Prostate gland (tissue), 2 donors: Measurements from ENCODE around the gene DLG2. TPM values are rescaled to one million over a fixed set of nuclear protein-coding genes. Genes with fewer than 3 reads are reported as not detected.

Experiments used
- DNase-seq: peaks from one replicate; pipeline ENCODE4 v3.0.0-alpha.2; 2019; ENCODE audit warnings: low spot score
- H3K27ac ChIP-seq, 2 donors: fragments of 200-600 bp; sonication (generic); 2 replicates each; pipeline ENCODE4 v1.5.1; 2017 to 2019
- H3K27me3 ChIP-seq: fragments of 200-600 bp; sonication (generic); replicated peaks from 2 replicates; pipeline ENCODE4 v1.5.1; 2019; ENCODE audit not compliant: insufficient read depth
- H3K36me3 ChIP-seq, 2 donors: fragments of 200-600 bp; sonication (generic); 1 replicate in 1 of 2; 2 replicates in 1 of 2; pipeline versions ENCODE4 v1.5.1 to v1.8.1; 2017 to 2019
- H3K4me1 ChIP-seq: fragments of 200-600 bp; sonication (generic); replicated peaks from 2 replicates; pipeline ENCODE4 v1.5.1; 2019
- H3K4me3 ChIP-seq, 2 donors: fragments of 200-600 bp; sonication (generic); 2 replicates each; pipeline ENCODE4 v1.5.1; 2017 to 2019
- H3K9me3 ChIP-seq: fragments of 200-600 bp; sonication (generic); 2 replicates; pipeline ENCODE4 v1.5.1; 2017
- POLR2A ChIP-seq: fragments of 450-650 bp; IDR thresholded peaks from one replicate; pipeline ENCODE4 v1.6.1; 2016; ENCODE audit warnings: antibody characterized with exemption, mild to moderate bottlenecking
- POLR2AphosphoS5 ChIP-seq: sonication (generic); formaldehyde crosslinking; IDR thresholded peaks from one replicate; pipeline ENCODE4 v1.6.1; 2017; ENCODE audit warnings: antibody characterized with exemption
- WGBS: methylation state at CpG from one replicate; pipeline ENCODE4 v1.1.5; 2018; 5-methylcytosine and 5-hydroxymethylcytosine counted together
- intact Hi-C: fragments of 100-400 bp; cut with DNase I; formaldehyde crosslinking; loops from one replicate; pipeline ENCODE4 v1.14.2; 2022
- total RNA-seq, 2 donors: library from RNA; depleted of rRNA; stranded (reverse); fragments of >200 nt; gene quantifications; one replicate each; pipeline ENCODE4 v1.1.0, GENCODE V29; 2016
- TF ChIP-seq, protein P1 (sequence below), 4 experiments: fragments of 200-600 bp in 2 of 4; fragments of 450-650 bp in 2 of 4; sonication (generic) in 2 of 4; IDR thresholded peaks; 1 replicate in 3 of 4; 2 replicates in 1 of 4; pipeline ENCODE4 v1.5.1; 2016 to 2019; ENCODE audit warnings: antibody characterized with exemption in 4 of 4, mild to moderate bottlenecking in 2 of 4, moderate library complexity in 2 of 4

DLG2 gene
- total RNA-seq, 2 donors from 2014 or later = 9.8 to 16.2 TPM

DNA sequence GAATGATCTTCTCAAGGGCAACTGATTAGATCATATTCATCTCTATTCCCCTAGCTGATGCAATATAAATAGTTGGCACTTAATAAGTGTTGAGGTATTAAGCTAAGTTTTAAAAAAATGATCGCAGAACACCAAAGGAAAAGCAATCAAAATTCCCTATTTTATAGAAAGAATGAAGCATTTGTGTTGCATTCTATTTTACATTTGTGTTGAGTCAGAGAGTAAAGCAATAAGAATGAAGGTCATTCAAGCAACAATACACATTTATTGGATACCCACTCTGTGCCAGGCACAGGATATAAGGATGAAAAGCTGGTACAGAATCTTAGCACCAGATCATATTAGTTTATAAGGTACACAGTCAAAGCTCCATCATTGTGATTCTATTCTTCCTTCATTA is 1654.6 kb downstream of the DLG2 start:
- DNase-seq = no peak
- Histone ChIP-seq H3K4me1 (no peaks in the 10 kb centered on the region), H3K27me3 (no peaks in the 10 kb centered on the region), H3K4me3 (no peak overlapping the region), H3K9me3 (no peaks in the 10 kb centered on the region), H3K36me3 (no peaks in the 10 kb centered on the region), H3K27ac (no peak overlapping the region)
- no peak for TF ChIP-seq POLR2AphosphoS5
- TF ChIP-seq POLR2A = no peak
- TF ChIP-seq, protein P1, sequence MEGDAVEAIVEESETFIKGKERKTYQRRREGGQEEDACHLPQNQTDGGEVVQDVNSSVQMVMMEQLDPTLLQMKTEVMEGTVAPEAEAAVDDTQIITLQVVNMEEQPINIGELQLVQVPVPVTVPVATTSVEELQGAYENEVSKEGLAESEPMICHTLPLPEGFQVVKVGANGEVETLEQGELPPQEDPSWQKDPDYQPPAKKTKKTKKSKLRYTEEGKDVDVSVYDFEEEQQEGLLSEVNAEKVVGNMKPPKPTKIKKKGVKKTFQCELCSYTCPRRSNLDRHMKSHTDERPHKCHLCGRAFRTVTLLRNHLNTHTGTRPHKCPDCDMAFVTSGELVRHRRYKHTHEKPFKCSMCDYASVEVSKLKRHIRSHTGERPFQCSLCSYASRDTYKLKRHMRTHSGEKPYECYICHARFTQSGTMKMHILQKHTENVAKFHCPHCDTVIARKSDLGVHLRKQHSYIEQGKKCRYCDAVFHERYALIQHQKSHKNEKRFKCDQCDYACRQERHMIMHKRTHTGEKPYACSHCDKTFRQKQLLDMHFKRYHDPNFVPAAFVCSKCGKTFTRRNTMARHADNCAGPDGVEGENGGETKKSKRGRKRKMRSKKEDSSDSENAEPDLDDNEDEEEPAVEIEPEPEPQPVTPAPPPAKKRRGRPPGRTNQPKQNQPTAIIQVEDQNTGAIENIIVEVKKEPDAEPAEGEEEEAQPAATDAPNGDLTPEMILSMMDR (IDR thresholded peaks at IDR 0.05) = no peak
- intact Hi-C loops = no loop called here
- 91% methylated on average over 1 of the region's 1 CpG for WGBS

DNA sequence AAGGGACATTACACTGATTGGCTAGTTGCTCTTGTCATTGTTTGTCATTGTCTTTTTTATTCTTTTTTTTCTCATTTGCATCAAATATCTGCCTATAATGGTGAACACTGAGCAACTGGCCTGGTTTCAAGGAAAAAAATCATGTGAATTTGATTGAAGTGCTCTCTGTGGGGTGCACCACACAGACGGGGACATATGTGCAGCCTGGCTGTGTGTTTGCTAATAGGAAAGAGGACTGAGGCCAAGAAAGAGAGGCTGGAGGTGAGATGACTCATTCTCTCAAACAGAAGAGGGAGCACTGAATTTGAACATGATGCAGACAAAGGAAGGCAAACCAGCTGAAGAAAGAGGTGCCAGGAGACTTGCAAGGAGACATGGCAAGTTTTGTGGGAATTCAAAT is 1656.1 kb downstream of the DLG2 start:
- Histone ChIP-seq H3K36me3 (no peaks in the 10 kb centered on the region), H3K9me3 (no peaks in the 10 kb centered on the region), H3K27me3 (no peaks in the 10 kb centered on the region), H3K27ac (no peak overlapping the region), H3K4me1 (no peaks in the 10 kb centered on the region), H3K4me3 (no peak overlapping the region)
- no peak for DNase-seq
- TF ChIP-seq POLR2A (no peak), POLR2AphosphoS5 (no peak)
- TF ChIP-seq, protein P1 (IDR thresholded peaks at IDR 0.05) = no peak
- intact Hi-C loops = no loop called here
- WGBS = 27% methylated on average over 1 of the region's 1 CpG

DNA sequence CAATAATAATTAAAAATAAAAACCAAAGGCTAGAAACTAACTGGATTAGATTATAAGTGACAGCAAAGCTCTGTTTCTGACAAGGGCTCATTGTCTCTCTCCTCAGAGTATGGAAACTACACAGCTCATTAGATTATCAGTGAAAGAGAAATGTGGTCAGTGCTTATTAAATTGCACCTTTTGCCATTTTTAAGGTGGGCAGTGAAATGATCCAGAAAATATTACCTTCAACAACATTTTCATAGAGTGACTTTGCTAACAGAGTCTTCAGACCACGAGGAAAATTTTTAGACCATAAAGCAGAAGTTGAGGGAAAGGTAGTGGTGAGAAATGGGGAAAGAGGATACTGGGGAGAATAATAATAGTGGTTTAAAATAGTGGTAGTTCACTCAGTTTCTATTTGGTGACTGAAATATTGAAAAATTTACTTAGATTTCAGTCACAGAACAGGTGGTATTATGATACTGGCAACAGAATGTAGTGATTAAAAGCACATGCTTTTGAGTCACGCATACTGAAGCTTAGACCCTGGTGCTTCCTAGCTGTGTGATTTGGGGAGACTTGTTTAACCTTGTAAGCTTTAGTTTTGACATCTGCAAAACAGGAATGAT is 1657.0 kb downstream of the DLG2 start:
- WGBS = 80% methylated on average over 2 of the region's 2 CpGs
- Histone ChIP-seq H3K27me3 (no peaks in the 10 kb centered on the region), H3K9me3 (no peaks in the 10 kb centered on the region), H3K4me1 (no peaks in the 10 kb centered on the region), H3K36me3 (no peaks in the 10 kb centered on the region), H3K27ac (no peak overlapping the region), H3K4me3 (no peak overlapping the region)
- TF ChIP-seq POLR2A (no peak), POLR2AphosphoS5 (no peak)
- TF ChIP-seq, protein P1 (IDR thresholded peaks at IDR 0.05) = no peak
- DNase-seq = no peak
- intact Hi-C loops = no loop called here

DNA sequence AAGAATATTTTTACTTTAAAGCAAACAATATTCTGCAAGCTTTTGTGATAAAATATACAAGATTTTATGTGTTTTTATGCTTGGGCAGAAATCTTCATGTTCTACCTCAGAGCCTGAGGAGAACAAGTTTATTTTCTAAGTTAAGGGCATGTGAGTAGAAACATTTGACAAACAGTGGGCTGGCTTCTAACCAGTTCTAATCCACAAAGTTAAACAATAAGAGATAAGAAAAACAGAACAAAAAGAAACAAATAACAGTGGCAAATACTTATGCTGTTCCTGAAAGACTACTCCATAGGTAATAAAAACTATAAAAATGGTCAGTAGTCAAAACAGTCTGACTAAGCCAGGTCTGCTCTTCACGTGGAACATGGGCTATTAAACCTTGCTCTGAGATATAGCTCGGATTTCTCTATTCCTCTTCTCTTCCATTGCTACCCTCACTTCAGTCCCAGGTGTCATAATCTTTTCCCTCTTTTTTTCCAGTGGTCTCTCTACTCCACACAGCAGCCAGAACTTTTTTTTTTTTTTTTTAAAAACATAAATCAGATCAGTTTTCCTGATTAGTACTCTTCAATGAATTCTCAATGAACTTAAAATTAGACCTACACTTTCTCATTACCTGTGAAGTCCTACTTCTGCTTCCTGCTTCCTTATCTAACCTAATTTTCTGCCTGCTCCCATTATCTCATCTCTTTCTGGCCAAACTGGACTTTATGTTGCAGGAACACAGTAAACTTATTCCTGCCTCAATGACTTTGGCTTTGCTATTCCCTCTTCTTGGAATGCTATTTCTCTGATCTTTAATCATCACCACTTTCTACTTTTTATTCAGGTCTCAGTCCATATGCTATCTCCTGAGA is 1669.9 kb downstream of the DLG2 start:
- intact Hi-C loops = no loop called here
- DNase-seq = no peak
- Histone ChIP-seq H3K9me3 (no peaks in the 10 kb centered on the region), H3K4me1 (no peaks in the 10 kb centered on the region), H3K27ac (no peak overlapping the region), H3K4me3 (no peak overlapping the region), H3K27me3 (no peaks in the 10 kb centered on the region), H3K36me3 (no peaks in the 10 kb centered on the region)
- WGBS = 17% methylated on average over 2 of the region's 2 CpGs
- TF ChIP-seq POLR2AphosphoS5 = peak; percentile 51
- TF ChIP-seq POLR2A = no peak

DNA sequence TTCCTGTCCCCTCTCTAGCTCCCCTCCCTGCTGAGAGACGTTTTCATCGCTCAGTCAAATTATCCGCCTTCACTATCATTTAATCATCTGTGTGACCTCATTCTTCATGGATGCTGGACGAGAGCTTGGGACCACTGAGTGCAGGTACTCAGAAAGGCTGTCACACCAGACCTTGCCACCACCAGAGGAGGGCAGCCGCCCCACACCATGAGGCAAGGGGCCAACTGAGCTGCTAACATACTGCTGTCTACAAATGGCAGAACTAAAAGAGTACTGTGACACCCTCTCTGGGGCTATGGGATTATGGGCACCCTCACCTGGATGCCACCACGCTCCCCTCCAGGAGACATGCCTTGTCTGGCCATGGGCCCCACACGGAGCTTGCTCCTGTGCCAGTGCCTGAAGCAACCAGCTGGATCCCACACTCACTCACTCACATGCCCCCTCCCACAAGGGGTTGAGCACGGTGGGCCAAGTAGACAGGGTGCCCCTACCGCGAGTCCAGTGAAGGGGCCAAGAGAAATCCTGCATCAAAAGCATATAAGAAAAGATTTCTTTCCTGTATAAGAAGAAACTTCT is 1670.9 kb downstream of the DLG2 start:
- intact Hi-C loops = no loop called here

More for the DNA sequence above, 1670.9 kb downstream of the DLG2 start:
- Histone ChIP-seq H3K4me3 (no peak overlapping the region), H3K36me3 (no peaks in the 10 kb centered on the region), H3K27ac (no peak overlapping the region), H3K27me3 (no peaks in the 10 kb centered on the region), H3K9me3 (no peaks in the 10 kb centered on the region), H3K4me1 (no peaks in the 10 kb centered on the region)
- TF ChIP-seq, protein P1 (IDR thresholded peaks at IDR 0.05) = no peak
- TF ChIP-seq POLR2AphosphoS5 = no peak
- TF ChIP-seq POLR2A = no peak
- WGBS = 82% methylated on average over 10 of the region's 10 CpGs
- no peak for DNase-seq
